Measurements from ENCODE around the gene PTCD1. TPM values are rescaled to one million over a fixed set of nuclear protein-coding genes. Genes with fewer than 3 reads are reported as not detected.

The PTCD1 gene
- total RNA-seq, 4 donors from 2014 or later, result 5.7 to 12.7 (median 6.6) TPM

DNA sequence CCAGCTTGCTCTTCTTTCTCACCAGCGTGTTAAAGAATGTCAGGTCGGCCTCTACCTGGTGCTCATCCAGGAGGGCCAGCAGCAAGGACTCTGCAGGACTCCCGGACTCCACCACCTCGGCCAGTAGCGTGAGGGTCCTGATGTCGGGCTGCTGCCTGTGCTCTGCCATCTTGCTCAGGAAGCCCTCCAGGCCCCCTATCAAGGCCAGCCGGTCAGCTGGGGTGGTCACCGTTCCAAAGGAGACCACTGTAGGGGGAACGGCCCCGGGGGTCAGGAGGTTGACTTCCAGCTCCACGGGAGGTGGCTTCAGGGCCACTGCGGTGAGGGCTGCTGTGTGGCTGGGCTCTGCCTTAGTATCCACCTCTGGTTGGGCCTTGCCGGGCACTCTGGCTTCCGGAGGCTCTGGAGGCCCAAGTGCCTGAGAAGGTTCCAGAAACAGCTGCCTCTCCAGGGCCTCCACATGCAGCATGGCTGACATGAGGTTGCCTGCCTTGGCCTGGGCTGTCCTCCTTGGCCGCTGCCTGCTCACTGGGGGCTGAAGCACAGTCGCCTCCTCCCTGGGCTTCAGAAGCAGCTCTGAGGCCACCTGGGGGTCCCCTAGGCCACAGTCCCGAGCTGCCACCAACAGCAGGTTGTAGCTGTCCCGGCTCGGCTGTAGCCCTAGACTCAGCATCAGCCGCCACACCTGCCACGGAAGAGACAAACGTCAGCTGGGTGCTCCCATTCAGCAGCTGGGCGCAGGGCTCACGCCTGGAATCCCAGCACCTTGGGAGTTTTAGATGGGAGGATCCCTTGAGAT is 13.5 kb downstream of the PTCD1 start:
- Histone ChIP-seq H3K27me3 (no peaks in the 10 kb centered on the region), H3K27ac (no peak overlapping the region), H3K4me1 (no peaks in the 10 kb centered on the region), H3K9me3 (no peaks in the 10 kb centered on the region), H3K36me3 (peaks cover 34 to 93% (median 43%) of the 10 kb centered on the region in 3 donors), H3K4me3 (no peak overlapping the region)
- no peak for DNase-seq
- intact Hi-C loops (cut with DNase I), result no loop called here
- 93% methylated on average over 3 of the region's 24 CpGs; no CpG with 5 or more reads in 1 of the 2 donors for WGBS, 2 donors
- TF ChIP-seq POLR2A (IDR thresholded peaks at IDR 0.05), result no peak
- TF ChIP-seq, protein P1, sequence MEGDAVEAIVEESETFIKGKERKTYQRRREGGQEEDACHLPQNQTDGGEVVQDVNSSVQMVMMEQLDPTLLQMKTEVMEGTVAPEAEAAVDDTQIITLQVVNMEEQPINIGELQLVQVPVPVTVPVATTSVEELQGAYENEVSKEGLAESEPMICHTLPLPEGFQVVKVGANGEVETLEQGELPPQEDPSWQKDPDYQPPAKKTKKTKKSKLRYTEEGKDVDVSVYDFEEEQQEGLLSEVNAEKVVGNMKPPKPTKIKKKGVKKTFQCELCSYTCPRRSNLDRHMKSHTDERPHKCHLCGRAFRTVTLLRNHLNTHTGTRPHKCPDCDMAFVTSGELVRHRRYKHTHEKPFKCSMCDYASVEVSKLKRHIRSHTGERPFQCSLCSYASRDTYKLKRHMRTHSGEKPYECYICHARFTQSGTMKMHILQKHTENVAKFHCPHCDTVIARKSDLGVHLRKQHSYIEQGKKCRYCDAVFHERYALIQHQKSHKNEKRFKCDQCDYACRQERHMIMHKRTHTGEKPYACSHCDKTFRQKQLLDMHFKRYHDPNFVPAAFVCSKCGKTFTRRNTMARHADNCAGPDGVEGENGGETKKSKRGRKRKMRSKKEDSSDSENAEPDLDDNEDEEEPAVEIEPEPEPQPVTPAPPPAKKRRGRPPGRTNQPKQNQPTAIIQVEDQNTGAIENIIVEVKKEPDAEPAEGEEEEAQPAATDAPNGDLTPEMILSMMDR (IDR thresholded peaks at IDR 0.05), result no peak

DNA sequence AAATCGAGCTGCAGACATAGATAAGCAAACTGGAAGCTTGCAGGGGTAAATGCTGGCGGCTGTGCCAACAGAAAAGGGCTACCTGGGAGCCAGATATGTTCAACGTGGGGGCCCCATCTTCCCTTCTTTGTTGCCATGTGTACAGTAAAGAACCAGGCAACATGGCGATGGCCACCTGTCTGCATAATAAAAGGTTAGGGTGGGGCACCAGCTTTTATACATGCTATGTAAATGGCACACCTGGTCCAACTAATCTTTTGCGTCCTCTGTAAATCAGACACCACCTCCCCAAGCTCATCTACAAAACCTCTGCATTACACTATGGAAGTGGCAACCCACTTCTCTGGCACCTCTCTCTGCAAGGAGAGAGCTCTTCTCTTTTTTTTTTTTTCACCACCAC is 16.0 kb downstream of the PTCD1 start:
- Histone ChIP-seq H3K4me1 (no peaks in the 10 kb centered on the region), H3K27me3 (no peaks in the 10 kb centered on the region), H3K36me3 (peaks cover 38 to 93% (median 51%) of the 10 kb centered on the region in 3 donors), H3K4me3 (no peak overlapping the region), H3K27ac (no peak overlapping the region), H3K9me3 (no peaks in the 10 kb centered on the region)
- no peak for DNase-seq
- intact Hi-C loops (cut with DNase I), result no loop called here
- TF ChIP-seq POLR2A (IDR thresholded peaks at IDR 0.05), result no peak
- TF ChIP-seq, protein P1 (IDR thresholded peaks at IDR 0.05), result no peak
- WGBS, 2 donors, result 65 to 71% methylated on average over 5 of the region's 5 CpGs

DNA sequence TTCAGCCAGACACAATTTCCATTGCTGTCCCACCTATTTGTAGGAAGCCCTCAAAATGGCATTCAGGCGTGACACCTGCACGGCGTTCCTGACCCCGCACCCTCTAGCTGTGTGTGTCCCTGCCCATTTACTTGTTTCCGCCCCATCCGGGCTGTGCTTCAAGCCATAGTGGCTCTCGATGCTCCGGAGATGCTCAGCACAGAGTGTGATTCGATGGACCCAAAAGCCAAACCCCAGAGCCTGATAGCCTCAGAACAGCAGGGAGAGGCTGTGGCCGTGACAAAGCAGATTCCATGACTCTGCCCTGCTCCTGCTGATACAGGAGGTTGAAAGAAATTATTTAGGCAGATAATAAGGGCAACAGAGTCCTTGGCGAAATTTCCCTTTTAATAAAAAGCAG is 16.4 kb downstream of the PTCD1 start:
- H3K4me1 ChIP-seq, result no peaks in the 10 kb centered on the region
- H3K27me3 ChIP-seq, result no peaks in the 10 kb centered on the region
- 82 to 84% methylated on average over 11 of the region's 11 CpGs for WGBS, 2 donors
- no peaks in the 10 kb centered on the region for H3K9me3 ChIP-seq
- peaks cover 42 to 96% (median 56%) of the 10 kb centered on the region in 3 donors for H3K36me3 ChIP-seq
- TF ChIP-seq, protein P1 (IDR thresholded peaks at IDR 0.05), result no peak
- TF ChIP-seq POLR2A (IDR thresholded peaks at IDR 0.05), result no peak
- no peak overlapping the region for H3K27ac ChIP-seq
- no peak for DNase-seq
- intact Hi-C loops (cut with DNase I), result no loop called here
- no peak overlapping the region for H3K4me3 ChIP-seq

DNA sequence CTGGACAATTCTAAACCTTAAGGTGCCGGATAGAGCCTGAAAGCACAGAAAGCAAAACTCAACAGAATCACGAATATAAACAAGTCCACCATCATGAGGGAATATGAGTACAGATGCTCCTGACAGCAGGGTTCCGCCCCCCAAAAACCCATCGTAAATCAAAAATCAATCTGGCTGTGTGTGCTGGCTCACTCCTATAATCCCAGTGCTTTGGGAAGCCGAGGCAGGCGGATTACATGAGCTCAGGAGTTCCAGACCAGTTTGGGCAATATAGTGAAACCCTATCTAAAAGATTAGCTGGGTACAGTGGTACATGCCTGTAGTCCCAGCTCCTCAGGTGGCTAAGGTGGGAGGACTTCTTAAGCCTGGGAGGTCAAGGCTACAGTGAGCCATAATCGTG is 17.6 kb downstream of the PTCD1 start:
- no peak overlapping the region for H3K4me3 ChIP-seq
- H3K27me3 ChIP-seq, result no peaks in the 10 kb centered on the region
- 83 to 89% methylated on average over 7 of the region's 7 CpGs for WGBS, 2 donors
- intact Hi-C loops (cut with DNase I), result no loop called here
- no peak overlapping the region for H3K27ac ChIP-seq
- no peaks in the 10 kb centered on the region for H3K9me3 ChIP-seq
- TF ChIP-seq, protein P1 (IDR thresholded peaks at IDR 0.05), result no peak
- TF ChIP-seq POLR2A (IDR thresholded peaks at IDR 0.05), result no peak
- H3K36me3 ChIP-seq, result peaks cover 48 to 99% (median 66%) of the 10 kb centered on the region in 3 donors
- H3K4me1 ChIP-seq, result no peaks in the 10 kb centered on the region
- DNase-seq, result no peak

DNA sequence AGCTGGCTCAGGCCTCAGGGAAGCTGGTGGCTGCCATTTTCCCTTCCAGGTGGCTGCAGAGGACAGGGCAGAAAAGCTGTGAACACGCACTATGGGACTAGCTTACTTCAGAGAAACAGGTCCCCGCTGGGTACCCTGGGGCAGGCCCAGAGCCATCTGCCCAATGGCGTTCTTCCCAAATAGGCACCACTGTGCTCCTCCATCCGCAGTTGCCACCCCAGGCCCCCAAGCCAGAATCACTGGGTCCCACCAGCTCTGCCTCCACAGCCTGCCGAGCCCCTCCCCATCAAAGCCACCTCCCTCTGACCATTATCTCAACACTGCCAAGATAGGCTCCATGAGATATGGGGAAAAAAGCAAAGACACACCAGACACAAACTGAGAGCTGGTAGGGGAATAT is 18.4 kb downstream of the PTCD1 start:
- DNase-seq, result no peak
- intact Hi-C loops (cut with DNase I), result no loop called here
- Histone ChIP-seq H3K9me3 (no peaks in the 10 kb centered on the region), H3K36me3 (peaks cover 46 to 99% (median 70%) of the 10 kb centered on the region in 3 donors), H3K27me3 (no peaks in the 10 kb centered on the region), H3K4me3 (no peak overlapping the region), H3K4me1 (peaks cover 0 to 3% (median 0%) of the 10 kb centered on the region in 3 donors), H3K27ac (no peak overlapping the region)
- no peak for TF ChIP-seq POLR2A (IDR thresholded peaks at IDR 0.05)
- TF ChIP-seq, protein P1 (IDR thresholded peaks at IDR 0.05), result no peak
- WGBS, 2 donors, result 87 to 96% methylated on average over 4 to 5 of the region's 5 CpGs
